ENCODE measurements around the gene DOCK8.

GRCh38 chr9:459491-460444 lies 245.1 kb downstream of the DOCK8 start:
- no peak for TF ChIP-seq POLR2A (IDR thresholded peaks at IDR 0.05)
- no peak for TF ChIP-seq CTCF (IDR thresholded peaks at IDR 0.05 in 8 of 11, conservative IDR thresholded peaks at IDR 0.05 in 3 of 11)
- TF ChIP-seq POLR2AphosphoS5 (IDR thresholded peaks at IDR 0.05), result no peak
